Right lobe of liver (tissue), 6 donors: ENCODE results near the gene CPT2. TPM values are rescaled to one million over a fixed set of nuclear protein-coding genes. Genes with fewer than 3 reads are reported as not detected.

Source experiments
- ATAC-seq, 4 donors: fragments of 200-7000 bp; cut with Tn5 transposase; one replicate each; pipeline ENCODE4 v1.9.1; 2020; ENCODE audit warnings: mild to moderate bottlenecking in 4 of 4, moderate library complexity in 4 of 4
- DNase-seq, 3 donors: peaks; one replicate each; pipeline ENCODE4 v3.0.0-alpha.2; 2020
- H3K27ac ChIP-seq, 3 donors: fragments of 200-600 bp; one replicate each; pipeline ENCODE4 v1.8.0; 2022
- H3K27me3 ChIP-seq, 2 donors: fragments of 200-600 bp; one replicate each; pipeline ENCODE4 v1.8.0; 2022
- H3K36me3 ChIP-seq, 4 donors: fragments of 200-600 bp; sonication (generic) in 1 of 4; one replicate each; pipeline versions ENCODE4 v1.5.1 to v1.8.0; 2017 to 2022; ENCODE audit warnings: control low read depth in 1 of 4
- H3K4me1 ChIP-seq, 4 donors: fragments of 200-600 bp; sonication (generic) in 1 of 4; one replicate each; pipeline versions ENCODE4 v1.5.1 to v1.8.0; 2017 to 2022; ENCODE audit warnings: control low read depth in 1 of 4
- H3K4me3 ChIP-seq, 3 donors: fragments of 200-600 bp; one replicate each; pipeline ENCODE4 v1.8.0; 2022
- H3K9me3 ChIP-seq, 4 donors: fragments of 200-600 bp; sonication (generic) in 1 of 4; one replicate each; pipeline versions ENCODE4 v1.5.1 to v1.8.0; 2017 to 2022; ENCODE audit warnings: control low read depth in 1 of 4
- POLR2A ChIP-seq: fragments of 450-650 bp; IDR thresholded peaks from one replicate; pipeline ENCODE4 v1.6.1; 2017; ENCODE audit warnings: antibody characterized with exemption, mild to moderate bottlenecking
- WGBS: methylation state at CpG from one replicate; pipeline ENCODE4 v1.1.6; 2018; ENCODE audit warnings: low coverage, low lambda C conversion rate; ENCODE audit not compliant: insufficient coverage; ENCODE audit errors: missing lambda C conversion rate; 5-methylcytosine and 5-hydroxymethylcytosine counted together
- intact Hi-C, 2 donors: fragments of 100-400 bp; cut with DNase I; formaldehyde crosslinking; loops; one replicate each; pipeline versions ENCODE4 v1.11.2 to v1.14.1; 2022
- total RNA-seq, 6 experiments: library from RNA; depleted of rRNA in 2 of 6; stranded (reverse); fragments of >200 nt in 2 of 6; fragmentation: NEBNext Ultra II Directional in 3 of 6; extraction: Animal tissue kit (Norgen Biotek cat#: 25700) in 3 of 6; gene quantifications; one replicate each; pipeline versions ENCODE4 v1.1.0 to v1.2.4, GENCODE V29; 2016 to 2023
- TF ChIP-seq, protein P1 (sequence below), 4 donors: fragments of 200-600 bp in 3 of 4; fragments of 450-650 bp in 1 of 4; IDR thresholded peaks; one replicate each; pipeline versions ENCODE4 v1.5.1 to v1.8.0; 2016 to 2022; ENCODE audit warnings: antibody characterized with exemption in 4 of 4, mild to moderate bottlenecking in 2 of 4
- donor health status: DM: no; HTN: yes; CAD: no.
- donor health status: DM: no; HTN: no; CAD: no.
- donor health status: DM: no; HTN: no; CAD: no.
- donor health status: DM: no; HTN: yes; CAD: no.
- donor health status: DM: no; HTN: yes; CAD: no.

Gene CPT2
- total RNA-seq, 6 experiments from 2014 or later = 37.6 to 108 (median 81.6) TPM

GRCh38 chr1:53254011-53254640 is 57.5 kb downstream of the CPT2 start:
- Histone ChIP-seq H3K36me3 (no peaks in the 10 kb centered on the region), H3K27ac (no peak overlapping the region), H3K4me3 (no peak overlapping the region), H3K4me1 (no peaks in the 10 kb centered on the region), H3K27me3 (no peaks in the 10 kb centered on the region), H3K9me3 (no peaks in the 10 kb centered on the region)
- ATAC-seq (no peak), DNase-seq (no peak)
- WGBS = 47% methylated on average over 4 of the region's 4 CpGs
- TF ChIP-seq, protein P1, sequence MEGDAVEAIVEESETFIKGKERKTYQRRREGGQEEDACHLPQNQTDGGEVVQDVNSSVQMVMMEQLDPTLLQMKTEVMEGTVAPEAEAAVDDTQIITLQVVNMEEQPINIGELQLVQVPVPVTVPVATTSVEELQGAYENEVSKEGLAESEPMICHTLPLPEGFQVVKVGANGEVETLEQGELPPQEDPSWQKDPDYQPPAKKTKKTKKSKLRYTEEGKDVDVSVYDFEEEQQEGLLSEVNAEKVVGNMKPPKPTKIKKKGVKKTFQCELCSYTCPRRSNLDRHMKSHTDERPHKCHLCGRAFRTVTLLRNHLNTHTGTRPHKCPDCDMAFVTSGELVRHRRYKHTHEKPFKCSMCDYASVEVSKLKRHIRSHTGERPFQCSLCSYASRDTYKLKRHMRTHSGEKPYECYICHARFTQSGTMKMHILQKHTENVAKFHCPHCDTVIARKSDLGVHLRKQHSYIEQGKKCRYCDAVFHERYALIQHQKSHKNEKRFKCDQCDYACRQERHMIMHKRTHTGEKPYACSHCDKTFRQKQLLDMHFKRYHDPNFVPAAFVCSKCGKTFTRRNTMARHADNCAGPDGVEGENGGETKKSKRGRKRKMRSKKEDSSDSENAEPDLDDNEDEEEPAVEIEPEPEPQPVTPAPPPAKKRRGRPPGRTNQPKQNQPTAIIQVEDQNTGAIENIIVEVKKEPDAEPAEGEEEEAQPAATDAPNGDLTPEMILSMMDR (IDR thresholded peaks at IDR 0.05) = no peak
- no peak for TF ChIP-seq POLR2A
- intact Hi-C loops = no loop called here

DNA sequence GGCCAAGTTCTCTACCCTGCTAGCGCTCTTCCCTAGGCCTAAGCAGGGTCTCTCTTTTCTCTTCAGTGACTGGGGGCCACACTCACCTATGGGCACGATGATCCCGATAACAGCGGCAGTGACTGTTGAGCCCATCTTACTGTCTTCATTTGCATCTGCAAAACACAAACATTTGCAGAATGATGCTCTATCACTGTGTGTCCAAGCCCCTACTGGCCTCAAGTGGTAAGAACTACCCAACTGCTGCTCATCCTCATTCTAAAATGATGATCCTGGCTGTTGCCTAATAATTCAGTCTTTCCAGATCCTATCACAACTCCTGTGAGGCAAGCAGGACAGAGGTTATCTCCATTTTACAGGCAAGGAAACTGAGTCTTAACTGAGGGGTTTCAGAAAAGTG is 58.4 kb downstream of the CPT2 start:
- H3K36me3 ChIP-seq = no peaks in the 10 kb centered on the region
- no peaks in the 10 kb centered on the region for H3K4me1 ChIP-seq
- intact Hi-C loops = no loop called here
- no peaks in the 10 kb centered on the region for H3K27me3 ChIP-seq
- H3K27ac ChIP-seq = no peak overlapping the region
- DNase-seq = no peak
- 100% methylated on average over 1 of the region's 4 CpGs for WGBS
- H3K4me3 ChIP-seq = no peak overlapping the region
- ATAC-seq = no peak
- TF ChIP-seq, protein P1 (IDR thresholded peaks at IDR 0.05) = no peak
- TF ChIP-seq POLR2A = no peak
- no peaks in the 10 kb centered on the region for H3K9me3 ChIP-seq

DNA sequence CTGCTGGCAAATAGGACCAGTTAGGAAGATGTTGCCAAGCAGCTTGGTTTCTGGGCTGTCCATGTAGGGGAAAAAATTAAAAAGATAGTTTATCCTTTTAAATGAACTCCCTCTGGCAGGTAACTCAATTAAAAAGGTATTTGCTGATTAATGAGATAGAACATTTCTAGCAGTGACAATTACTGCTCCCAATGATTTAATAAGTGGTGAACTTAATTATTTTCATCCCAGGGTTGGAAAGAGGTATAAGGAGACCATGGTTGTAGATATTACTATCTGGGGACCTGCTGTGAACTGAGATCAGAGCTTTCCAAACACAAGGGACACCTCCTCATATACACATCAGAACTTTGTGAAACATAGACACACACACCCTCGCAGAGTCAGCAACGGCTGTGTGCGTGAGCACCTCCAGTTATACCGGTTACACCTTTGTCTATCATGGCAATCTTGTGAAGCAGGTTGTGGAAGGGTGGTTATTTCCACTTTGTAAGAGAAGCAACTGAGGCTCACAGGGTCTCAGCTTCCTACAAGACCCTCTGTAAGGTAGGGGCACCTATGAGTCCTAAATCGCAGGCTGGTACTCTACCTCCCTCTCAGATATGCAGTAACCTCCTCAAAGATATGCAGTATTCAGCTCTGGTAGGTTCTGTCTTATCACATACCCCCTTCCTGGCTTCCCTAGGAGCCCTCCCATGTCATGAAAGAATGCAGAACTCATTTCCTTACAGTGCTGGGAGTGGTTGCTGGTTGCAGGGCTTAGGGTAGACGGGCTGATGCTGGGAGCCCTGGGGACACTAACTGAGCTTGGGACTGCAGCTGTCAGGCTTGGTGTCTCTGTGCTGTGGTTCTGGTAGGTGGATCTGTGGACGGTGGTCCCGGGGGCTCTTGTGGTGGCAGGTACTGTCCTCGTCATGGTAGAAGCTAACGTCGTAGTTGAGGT is 60.2 kb downstream of the CPT2 start:
- DNase-seq (no peak), ATAC-seq (no peak)
- no peaks in the 10 kb centered on the region for H3K27me3 ChIP-seq
- no peak overlapping the region for H3K27ac ChIP-seq
- intact Hi-C loops = no loop called here
- no peaks in the 10 kb centered on the region for H3K9me3 ChIP-seq
- H3K4me1 ChIP-seq = no peaks in the 10 kb centered on the region
- H3K4me3 ChIP-seq = no peak overlapping the region
- no peaks in the 10 kb centered on the region for H3K36me3 ChIP-seq
- WGBS = 79% methylated on average over 5 of the region's 11 CpGs
- TF ChIP-seq, protein P1 (IDR thresholded peaks at IDR 0.05) = no peak

- intact Hi-C loops = no loop called here
- H3K4me1 ChIP-seq = no peaks in the 10 kb centered on the region
- TF ChIP-seq, protein P1 (IDR thresholded peaks at IDR 0.05) = no peak
- no peak for TF ChIP-seq POLR2A
- no peaks in the 10 kb centered on the region for H3K9me3 ChIP-seq
- H3K27ac ChIP-seq = no peak overlapping the region
- DNase-seq (no peak), ATAC-seq (no peak)
- H3K36me3 ChIP-seq = no peaks in the 10 kb centered on the region
- WGBS = 79% methylated on average over 5 of the region's 5 CpGs
- H3K27me3 ChIP-seq = no peaks in the 10 kb centered on the region
- H3K4me3 ChIP-seq = no peak overlapping the region
These were observed 60.9 kb downstream of the CPT2 start for GRCh38 chr1:53257454-53258081.
